Midbrain (tissue), 1 donor: ENCODE data around the gene COL28A1.
"Not testable (repeated sequence)": the region's sequence is repeated elsewhere in the genome, so short reads cannot be mapped to it uniquely, and the experiment has no call there.

Experiments
- DNase-seq: peaks from one replicate; lab custom pipeline; 2025; lab: John Stamatoyannopoulos, UW

COL28A1 gene

DNA sequence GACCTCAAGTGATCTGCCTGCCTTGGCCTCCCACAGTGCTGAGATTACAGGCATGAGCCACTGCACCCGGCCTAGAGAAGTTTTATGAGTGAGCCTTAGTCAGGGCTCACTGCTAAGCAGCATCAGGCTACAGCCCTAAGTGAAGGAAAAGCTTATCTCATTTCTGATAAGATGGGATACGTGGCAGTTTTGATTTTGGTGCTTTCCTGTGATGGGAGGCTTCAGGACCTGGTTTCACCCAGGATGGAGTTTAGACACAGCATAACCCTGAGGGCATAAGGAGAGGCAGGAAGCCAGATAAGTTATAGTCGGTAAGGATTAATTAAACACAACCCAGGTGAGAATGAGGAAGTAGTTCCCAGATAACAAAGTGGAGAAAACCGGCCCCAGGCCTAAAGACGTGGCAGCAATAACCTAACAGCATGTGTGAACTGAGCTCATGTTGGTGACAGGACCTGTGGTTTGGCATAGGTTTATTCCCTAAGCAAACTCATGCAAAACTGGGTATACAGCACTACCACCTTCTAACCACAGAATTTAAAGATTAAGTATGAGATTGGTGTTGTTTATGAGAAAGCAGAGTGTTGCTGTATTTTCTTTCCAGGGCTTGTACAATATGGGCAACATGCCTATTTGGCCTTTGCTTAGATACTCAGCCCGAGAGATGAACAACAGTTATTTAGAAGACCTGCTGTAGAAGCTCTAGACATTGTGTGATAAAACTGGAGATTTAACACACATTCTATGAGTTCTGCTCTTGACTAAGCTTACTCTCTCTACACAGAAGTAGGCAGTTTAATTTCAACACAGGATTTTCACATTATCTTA, 119.4 kb downstream of the COL28A1 start:
- no peak for DNase-seq

DNA sequence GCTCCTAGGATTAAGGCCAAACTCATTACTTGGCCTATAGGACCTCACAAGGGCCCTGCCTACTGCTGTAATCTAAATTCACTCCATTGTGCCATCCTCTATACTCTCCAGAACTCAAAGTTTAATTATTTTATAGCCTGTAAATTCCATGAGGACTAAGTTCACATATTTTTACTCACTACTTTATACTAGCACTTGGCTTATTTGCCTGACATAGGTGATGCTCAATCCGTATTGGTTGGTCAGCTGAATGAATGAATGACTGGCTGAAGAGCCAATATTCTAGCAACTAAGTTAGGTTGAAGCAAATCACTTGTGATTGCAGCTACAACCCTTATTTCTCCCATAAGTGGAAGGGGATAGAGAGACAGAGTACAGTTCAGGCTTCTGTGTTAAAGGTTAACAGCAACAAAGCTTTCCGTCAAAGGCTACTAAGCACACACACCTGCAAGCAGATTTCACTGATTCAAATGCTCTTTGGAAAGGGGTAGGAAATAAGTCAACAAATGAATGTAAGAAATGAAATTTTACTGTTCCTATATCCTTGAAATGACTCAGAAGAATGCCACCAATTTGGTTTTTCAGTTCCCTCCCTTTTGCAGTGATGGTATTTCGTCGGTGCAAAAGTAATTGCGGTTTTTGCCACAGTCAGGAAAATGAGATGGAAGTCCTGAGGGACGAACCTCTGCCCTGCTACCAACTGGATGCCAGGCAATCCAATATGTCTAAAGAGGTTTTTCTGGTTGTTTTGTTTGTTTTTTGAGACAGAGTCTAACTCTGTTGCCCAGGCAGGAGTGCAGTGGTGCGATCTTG, 120.7 kb downstream of the COL28A1 start:
- no peak for DNase-seq

DNA sequence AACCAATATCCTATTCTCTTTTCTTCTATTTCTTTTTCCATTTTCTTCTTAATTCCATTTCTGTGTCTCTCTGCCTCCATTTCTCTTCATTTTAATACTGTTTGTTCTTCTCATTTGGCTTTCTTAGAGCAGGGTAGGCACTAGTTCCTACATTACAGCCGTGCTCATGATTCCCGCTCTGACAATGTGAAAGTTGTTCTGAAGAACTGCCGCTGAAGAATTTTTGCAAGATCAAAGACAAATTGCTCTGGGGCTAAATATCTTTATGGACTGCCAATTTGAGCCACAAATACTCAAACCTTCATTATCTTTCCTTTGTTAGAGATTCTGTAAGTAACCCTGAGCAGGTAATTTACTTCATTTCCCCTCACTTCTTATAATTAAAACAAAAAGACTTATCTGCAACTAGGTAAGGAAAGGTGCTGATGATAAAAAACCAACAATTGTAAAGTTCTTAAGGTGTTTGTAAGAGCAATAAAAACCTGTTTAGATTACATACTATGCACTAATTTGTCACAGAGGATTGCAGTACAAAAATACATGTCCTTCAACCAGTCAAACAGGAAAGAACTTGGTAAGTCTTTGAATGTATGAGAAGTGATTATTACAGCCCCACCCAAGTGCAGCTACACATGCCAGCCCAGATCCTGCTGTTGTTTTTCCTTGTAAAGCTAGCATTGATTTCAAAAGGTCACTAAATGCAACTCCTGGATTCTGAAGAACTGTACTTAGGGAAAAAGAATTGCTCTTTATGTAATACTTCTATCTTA, 127.5 kb downstream of the COL28A1 start:
- no peak for DNase-seq

DNA sequence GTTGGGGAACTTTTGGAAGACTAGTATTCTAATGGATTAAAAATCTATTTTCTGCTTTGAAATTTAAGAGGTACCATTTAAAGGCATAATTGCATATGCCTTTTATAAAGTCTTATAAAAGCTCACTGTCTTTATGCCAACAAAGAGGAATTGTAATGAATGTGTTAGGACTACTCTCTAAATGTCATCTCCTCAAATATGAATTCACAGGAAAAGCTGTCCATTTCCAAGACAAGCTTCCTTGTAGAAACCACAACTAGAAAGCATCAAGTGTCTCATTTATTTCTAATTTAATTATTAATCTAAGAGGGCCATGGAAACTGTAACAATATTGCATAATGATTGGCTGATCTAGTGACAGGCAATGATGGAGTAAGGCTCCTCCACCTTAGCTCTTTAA, 130.2 kb downstream of the COL28A1 start:
- no peak for DNase-seq

DNA sequence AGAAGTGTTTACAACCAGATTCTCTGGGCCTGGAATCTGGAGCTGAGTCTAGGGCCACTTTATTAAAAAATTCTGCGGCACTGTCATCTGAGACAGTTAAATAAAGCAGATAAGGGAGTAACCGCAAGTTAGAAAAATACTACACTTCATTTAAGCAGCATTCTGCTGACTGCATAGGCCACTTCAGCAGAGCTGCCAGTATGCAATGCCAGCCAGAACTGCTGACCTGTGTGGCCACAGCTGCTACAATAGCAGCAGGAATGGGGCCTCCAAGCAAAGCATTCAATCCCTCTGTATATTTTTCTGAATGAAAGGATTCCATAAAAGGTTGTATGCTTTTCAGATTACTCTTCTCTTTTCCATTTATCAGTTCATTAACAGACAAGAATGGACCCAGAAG, 136.0 kb downstream of the COL28A1 start:
- no peak for DNase-seq

DNA sequence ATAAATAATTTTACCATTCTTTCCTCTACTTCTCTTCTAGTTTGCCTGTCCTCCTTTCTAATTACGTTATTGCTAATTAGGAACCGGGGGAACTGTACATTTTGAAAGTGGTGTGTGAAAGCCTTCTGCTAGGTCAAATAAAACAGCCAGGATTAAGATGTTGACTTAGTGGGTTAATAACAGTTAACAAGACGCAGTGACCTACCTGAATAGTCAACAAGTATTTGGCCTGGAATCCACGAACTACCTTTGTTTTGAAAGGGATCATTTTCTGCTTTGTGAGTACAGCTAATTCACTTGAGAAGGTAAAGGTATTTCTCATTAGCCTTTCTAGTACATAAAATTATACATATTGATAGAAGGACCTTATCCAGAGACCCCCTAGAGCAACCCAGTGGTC, 139.9 kb downstream of the COL28A1 start:
- DNase-seq, result no peak

DNA sequence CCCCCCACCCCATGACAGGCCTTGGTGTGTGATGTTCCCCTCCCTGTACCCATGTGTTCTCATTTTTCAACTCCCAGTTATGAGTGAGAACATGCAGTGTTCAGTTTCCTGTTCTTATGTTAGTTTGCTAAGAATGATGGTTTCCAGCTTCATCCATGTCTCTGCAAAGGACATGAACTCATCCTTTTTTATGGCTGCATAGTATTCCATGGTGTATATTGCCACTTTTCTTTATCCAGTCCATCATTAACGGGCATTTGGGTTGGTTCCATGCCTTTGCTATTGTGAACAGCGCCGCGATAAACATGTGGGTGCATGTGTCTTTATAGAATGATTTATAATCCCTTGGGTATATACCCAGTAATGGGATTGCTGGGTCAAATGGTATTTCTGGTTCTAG, 147.5 kb downstream of the COL28A1 start:
- not testable (repeated sequence) for DNase-seq

DNA sequence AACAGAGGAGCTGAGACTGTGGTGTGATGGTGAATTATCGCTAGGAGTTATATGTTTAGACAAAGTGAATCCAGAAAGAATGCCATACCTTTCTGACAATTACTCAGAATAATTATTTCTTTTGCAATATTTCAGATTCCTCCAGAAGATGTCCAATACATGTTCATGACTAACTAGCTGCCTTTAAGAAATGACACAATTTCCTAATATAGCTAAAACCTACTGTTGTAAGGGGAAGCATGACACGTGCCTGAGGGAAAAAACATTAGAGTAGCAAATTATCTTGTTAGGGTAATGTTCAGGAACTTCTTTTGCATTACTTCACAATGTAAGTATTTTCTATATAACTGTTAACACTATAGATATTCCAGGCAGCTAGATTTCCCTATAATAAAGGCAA, 150.3 kb downstream of the COL28A1 start:
- no peak for DNase-seq

DNA sequence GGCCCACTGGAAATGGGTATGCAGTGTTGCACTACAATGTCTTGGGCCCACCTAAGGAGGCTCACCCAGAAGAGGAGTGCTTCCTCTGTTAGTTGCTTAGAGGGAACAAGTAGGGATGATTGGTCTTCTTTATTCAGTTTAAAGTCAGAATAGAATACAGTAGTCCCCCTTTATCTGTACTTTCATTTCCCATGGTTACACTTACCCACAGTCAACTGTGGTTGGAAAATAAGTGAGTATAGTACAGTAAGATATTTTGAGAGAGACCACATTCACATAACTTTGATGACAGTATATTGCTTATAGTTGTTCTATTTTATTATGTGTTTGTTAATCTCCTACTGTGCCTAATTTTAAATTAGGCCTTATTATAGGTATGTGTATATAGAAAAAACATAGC, 151.4 kb downstream of the COL28A1 start:
- no peak for DNase-seq

DNA sequence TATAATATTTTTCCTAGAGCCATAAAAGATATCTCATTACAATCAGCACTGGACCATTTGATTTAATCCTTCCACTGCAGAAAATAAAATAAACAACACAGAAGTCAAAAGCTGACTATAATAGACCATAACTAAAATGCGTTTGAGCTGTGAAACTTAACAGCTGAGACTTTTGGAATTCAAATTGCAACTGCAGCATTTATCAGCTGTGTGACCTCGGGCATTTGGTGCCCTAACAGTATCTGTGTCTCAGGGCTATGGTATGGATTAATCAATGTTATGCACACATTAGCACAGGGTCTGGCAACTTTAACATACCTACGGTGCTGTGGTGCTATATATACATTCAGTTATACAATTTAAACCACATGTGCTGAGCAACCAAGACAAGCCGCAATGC, 160.1 kb downstream of the COL28A1 start:
- no peak for DNase-seq

DNA sequence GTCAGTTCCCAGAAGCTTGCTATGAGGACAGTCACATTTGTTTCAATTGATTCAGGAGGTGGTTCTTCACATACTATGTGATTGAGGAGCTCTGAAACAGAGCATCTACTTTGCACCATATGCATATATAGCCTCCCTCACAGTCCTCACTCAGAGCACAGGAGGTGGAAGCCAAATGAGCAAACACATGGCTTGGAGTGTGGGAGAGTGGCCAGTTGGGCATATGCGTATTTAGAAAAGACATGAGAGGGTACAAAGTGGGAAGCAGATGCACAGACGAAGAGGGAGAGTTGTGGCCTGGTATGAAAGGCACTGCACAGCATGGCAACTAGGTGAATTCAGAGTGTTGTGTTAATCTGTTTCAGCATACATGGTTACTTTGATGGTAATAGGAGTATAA, 165.6 kb downstream of the COL28A1 start:
- no peak for DNase-seq

DNA sequence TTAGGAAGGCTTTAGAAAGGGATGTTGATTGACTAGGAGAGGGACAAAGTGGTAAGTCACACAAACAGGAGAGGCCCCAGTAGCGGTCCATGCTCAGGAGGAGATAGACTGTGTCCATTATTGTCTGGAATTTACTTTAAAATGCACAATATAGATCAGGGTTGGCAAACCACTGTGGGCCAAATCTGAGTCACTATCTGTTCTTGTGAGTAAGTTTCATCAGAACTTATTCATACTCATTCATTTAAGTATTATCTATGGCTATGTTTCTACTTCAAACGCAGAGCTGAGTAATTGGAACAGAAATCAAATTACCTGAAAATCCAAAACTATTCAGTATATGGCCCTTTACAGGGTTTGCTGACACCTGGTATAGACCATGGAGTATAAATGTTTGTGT, 166.5 kb downstream of the COL28A1 start:
- no peak for DNase-seq

DNA sequence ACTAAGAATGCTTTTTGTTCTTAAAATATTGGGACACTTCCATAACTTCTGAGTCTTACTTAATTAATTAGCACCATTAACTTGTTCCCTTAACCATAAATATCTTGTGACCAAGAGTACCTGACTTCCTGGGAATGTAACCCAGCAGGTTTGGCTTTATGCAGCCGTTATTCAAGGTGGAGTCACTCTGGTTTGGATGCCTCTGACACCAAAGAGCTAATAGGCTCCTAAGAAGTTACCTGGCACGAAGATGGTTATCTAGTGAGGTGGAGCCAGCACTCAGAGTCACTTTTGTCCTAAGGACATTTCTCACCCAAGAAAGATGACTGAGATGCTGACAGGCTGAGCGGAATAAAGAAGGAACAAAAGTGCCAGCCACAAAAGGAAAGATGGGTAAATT, 181.0 kb downstream of the COL28A1 start:
- DNase-seq, result no peak

DNA sequence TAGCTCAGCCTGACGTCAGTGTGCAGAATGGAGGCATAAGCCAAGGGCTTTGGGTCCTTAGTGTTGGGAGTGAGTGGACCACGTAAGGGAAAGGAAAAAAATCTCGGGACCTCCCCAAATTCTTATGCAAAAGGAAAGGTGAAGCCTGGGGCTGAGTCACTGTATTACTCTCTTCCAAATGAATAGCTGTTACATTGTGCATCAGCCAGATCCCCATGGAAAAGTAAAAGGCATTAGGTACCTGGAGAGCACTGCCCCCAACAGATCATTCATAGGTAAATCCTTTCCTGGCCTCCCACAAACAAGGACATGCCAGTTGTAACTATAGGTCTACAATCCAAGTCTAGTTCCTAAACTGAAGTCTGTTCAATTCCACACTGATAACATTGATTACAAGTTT, 182.8 kb downstream of the COL28A1 start:
- DNase-seq, result no peak

DNA sequence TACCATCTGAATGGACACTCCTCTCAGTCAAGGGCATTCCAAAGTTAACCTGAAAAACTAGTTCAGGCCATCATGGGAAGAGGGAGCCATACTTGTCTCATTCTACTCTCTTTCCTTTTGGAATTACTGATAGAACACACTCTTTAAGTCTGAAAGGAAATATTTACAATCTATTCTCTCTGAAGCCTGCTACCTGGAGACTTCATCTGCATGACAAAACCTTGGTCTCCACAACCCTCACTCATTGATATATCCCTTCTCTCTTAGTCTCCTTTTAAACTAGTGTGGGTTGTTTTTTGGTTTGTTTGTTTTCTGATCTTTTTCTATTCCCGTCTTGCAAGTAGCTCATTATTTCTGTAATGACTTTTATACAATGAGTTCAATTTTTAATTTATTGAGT, 183.8 kb downstream of the COL28A1 start:
- no peak for DNase-seq

DNA sequence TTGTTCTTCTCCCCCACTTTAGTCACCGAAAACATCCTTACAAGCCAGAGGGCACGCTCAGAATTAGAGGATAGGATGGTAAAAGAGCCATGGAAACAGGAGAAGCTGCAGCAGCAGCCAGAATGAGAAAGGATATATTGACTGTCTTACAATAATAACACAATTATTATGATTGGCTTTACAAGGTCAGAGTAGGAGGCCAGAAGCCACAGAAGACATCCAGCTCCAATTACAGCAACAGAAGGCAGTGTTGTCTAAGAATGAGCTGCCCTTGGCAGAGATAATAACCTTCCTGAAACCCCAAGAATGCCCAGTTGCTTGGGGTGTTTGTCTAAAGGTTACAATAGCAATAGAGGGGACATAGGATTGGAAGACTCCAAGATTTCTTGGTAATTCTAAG, 184.5 kb downstream of the COL28A1 start:
- DNase-seq, result no peak

DNA sequence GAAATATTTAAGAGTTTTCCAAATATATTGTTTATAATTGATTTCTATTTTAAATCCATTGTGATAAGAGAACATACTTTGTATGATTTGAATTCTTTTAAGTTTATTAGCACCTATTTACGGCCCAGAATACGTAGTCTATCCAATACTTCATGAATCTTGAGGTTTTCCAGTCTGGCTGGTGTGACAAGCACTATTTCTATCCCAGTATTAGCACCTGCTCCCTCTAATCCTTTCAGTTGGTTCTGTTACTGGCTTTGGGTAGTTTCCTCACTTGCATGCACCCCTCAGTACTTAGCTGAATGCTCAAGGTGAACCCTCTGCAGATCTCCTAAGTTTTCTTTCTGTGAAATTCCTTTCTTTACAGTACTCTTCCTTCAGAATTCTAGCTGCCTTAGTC, 186.5 kb downstream of the COL28A1 start:
- no peak for DNase-seq

DNA sequence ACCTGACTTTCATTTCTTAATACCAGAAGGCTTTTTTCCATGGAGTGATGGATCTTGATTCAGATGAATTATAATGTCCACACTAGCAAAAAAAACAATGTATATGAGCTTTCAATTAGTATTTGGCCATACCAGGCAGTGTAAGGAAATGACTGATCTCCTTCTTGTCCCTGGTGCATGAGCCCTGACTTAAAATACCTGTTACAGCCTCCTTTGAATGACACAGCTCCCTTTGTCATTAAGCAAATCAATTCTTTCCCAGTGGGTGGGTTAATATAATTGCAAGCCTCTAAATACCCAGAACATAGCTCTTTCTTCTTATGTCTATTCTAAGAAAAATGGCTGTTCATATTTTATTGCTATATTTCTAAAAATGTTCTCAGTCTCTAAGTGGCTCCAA, 188.6 kb downstream of the COL28A1 start:
- no peak for DNase-seq

DNA sequence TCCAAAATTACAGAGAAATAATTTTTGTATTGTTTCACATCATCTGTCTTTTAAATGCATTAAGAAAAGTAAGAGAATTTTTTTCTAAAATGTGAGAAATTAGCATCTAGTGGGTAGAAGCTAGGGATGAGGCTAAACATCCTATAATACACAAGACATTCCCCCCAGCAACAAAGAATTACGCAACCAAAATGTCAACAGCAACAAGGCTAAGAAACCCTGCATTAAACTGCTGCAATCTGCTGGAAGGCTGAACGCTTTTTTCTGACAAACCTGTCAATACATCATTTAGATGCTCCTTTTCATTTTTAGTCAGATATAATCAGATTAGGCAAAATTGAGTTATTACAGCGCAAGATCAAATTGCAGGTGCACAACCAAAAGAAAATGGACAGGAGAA, 191.1 kb downstream of the COL28A1 start:
- no peak for DNase-seq

DNA sequence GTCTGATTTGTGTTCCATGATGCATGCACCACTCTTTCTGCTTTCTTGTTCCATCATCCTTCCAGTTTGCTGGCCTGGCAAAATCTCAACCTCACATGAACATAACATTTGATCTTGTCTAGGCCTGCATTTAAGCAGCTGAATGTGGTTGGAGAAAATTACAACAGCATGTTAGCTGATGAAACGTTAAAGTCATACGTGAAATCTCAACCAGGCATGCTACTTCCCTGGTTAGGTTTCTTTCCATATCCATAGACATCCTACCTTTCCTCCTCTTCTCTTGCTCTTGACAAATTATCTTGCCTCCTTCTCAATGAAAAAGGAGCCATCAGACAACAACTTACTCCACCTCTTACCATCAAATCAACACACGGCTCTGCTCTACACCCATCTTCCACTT, 199.8 kb downstream of the COL28A1 start:
- DNase-seq, result no peak

DNA sequence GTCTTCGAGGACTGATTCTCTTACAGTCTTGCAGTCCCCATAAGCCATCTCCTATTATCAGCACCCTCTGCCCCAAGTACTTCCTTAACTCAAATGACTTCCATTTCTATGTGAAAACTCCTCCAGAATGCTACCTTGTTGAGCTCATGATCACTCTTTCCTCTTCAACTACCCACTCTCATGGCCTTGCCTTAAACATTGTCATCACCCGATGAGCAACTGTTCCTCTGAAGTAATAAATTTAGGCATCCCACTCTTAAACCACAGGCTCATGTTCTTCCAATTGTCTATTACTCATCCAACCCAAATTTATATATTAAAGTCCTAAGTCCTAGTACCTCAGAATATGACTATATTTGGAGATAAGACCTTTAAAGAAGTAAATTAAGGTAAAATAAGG, 200.5 kb downstream of the COL28A1 start:
- DNase-seq, result no peak

DNA sequence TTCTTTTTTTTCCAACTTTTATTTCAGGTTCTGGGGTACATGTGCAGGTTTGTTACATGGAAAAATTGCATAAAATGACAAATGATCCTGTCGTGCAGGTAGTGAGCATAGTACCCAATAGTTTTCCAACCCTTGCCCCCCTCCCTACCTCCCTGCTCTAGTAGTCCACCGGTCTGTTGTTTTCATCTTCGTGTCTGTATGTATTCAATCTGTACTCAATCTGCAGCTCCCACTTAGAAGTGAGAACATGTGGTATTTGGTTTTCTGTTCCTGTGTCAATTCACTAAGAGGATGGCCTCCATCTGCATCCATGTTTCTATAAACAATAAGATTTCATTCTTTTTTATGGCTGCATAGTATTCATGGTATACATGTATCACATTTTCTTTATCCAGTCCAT, 202.1 kb downstream of the COL28A1 start:
- DNase-seq, result no peak

DNA sequence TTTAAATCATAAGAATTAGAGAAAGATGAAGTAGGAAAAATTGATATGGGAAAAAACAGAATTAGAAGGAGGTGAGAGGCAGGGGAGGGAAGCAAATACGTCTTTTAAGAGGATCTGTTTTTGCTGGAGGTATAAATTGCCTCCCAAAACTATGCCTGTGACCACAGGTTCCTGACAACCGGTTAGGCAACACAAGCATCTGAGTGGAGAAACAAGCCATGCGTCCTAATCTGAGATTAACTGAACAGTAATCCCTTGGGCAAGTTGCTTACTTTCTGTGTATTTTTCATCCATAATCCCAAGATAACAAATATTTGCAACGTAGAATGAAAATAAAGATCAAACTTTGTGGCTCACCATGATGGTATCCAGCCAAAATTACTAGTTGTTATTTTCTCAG, 204.2 kb downstream of the COL28A1 start:
- no peak for DNase-seq
